Measurements from ENCODE around the gene PDCD4. TPM values are rescaled to one million over a fixed set of nuclear protein-coding genes. Genes with fewer than 3 reads are reported as not detected.

Gene PDCD4
- total and polyA plus RNA-seq, 4 donors: 14.7 to 94.4 (median 25.1) TPM

- Histone ChIP-seq H3K9me3 (ENCODE audit: control insufficient read depth in 4 of 4, low read length in 3 of 4) (no peaks in the 10 kb centered on the region), H3K4me1 (ENCODE audit: control insufficient read depth in 4 of 4, insufficient read depth in 4 of 4, low read length in 3 of 4) (peaks cover 0 to 9% (median 2%) of the 10 kb centered on the region in 4 donors), H3K4me3 (ENCODE audit: low read depth in 1 of 3, low read length in 3 of 3) (no peak overlapping the region), H3K27me3 (ENCODE audit: control insufficient read depth in 4 of 4, insufficient read depth in 4 of 4, low read length in 3 of 4) (no peaks in the 10 kb centered on the region), H3K27ac (ENCODE audit: low read depth in 1 of 2, low read length in 2 of 2) (no peak overlapping the region), H3K9ac (ENCODE audit: low read depth in 1 of 2, low read length in 2 of 2) (no peak overlapping the region), H3K36me3 (ENCODE audit: control insufficient read depth in 4 of 4, insufficient read depth in 3 of 4, low read depth in 1 of 4, low read length in 3 of 4) (no peaks in the 10 kb centered on the region)
- no peak for DNase-seq (ENCODE audit: low spot score)
- WGBS: 87% methylated on average over 1 of the region's 1 CpG
- TF ChIP-seq RXRA (IDR thresholded peaks at IDR 0.05): no peak
- TF ChIP-seq REST (IDR thresholded peaks at IDR 0.05): no peak
- TF ChIP-seq RAD21 (IDR thresholded peaks at IDR 0.05): no peak
- TF ChIP-seq GABPA (IDR thresholded peaks at IDR 0.05 in 1 of 2, conservative IDR thresholded peaks at IDR 0.05 in 1 of 2): no peak
- TF ChIP-seq, protein P1, sequence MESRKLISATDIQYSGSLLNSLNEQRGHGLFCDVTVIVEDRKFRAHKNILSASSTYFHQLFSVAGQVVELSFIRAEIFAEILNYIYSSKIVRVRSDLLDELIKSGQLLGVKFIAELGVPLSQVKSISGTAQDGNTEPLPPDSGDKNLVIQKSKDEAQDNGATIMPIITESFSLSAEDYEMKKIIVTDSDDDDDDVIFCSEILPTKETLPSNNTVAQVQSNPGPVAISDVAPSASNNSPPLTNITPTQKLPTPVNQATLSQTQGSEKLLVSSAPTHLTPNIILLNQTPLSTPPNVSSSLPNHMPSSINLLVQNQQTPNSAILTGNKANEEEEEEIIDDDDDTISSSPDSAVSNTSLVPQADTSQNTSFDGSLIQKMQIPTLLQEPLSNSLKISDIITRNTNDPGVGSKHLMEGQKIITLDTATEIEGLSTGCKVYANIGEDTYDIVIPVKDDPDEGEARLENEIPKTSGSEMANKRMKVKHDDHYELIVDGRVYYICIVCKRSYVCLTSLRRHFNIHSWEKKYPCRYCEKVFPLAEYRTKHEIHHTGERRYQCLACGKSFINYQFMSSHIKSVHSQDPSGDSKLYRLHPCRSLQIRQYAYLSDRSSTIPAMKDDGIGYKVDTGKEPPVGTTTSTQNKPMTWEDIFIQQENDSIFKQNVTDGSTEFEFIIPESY (IDR thresholded peaks at IDR 0.05): no peak
- no peak for TF ChIP-seq EGR1 (IDR thresholded peaks at IDR 0.05; ENCODE audit: low read depth in 2 of 2)
- TF ChIP-seq SP1 (IDR thresholded peaks at IDR 0.05): no peak
- no peak for TF ChIP-seq FOXA2 (IDR thresholded peaks at IDR 0.05)
- TF ChIP-seq, protein P2, sequence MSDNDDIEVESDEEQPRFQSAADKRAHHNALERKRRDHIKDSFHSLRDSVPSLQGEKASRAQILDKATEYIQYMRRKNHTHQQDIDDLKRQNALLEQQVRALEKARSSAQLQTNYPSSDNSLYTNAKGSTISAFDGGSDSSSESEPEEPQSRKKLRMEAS (IDR thresholded peaks at IDR 0.05): no peak
- TF ChIP-seq HNF4G (IDR thresholded peaks at IDR 0.05): no peak
- no peak for TF ChIP-seq TAF1 (conservative IDR thresholded peaks at IDR 0.05)
- TF ChIP-seq, protein P3, sequence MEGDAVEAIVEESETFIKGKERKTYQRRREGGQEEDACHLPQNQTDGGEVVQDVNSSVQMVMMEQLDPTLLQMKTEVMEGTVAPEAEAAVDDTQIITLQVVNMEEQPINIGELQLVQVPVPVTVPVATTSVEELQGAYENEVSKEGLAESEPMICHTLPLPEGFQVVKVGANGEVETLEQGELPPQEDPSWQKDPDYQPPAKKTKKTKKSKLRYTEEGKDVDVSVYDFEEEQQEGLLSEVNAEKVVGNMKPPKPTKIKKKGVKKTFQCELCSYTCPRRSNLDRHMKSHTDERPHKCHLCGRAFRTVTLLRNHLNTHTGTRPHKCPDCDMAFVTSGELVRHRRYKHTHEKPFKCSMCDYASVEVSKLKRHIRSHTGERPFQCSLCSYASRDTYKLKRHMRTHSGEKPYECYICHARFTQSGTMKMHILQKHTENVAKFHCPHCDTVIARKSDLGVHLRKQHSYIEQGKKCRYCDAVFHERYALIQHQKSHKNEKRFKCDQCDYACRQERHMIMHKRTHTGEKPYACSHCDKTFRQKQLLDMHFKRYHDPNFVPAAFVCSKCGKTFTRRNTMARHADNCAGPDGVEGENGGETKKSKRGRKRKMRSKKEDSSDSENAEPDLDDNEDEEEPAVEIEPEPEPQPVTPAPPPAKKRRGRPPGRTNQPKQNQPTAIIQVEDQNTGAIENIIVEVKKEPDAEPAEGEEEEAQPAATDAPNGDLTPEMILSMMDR (IDR thresholded peaks at IDR 0.05; ENCODE audit: low read depth, low read length, missing input control): no peak
- TF ChIP-seq JUND (IDR thresholded peaks at IDR 0.05): no peak
- no peak for TF ChIP-seq NR2F2 (IDR thresholded peaks at IDR 0.05)
- TF ChIP-seq, protein P4, sequence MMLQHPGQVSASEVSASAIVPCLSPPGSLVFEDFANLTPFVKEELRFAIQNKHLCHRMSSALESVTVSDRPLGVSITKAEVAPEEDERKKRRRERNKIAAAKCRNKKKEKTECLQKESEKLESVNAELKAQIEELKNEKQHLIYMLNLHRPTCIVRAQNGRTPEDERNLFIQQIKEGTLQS (IDR thresholded peaks at IDR 0.05): no peak
These were observed 46.2 kb upstream of the PDCD4 start for GRCh38 chr10:110825508-110825907.

DNA sequence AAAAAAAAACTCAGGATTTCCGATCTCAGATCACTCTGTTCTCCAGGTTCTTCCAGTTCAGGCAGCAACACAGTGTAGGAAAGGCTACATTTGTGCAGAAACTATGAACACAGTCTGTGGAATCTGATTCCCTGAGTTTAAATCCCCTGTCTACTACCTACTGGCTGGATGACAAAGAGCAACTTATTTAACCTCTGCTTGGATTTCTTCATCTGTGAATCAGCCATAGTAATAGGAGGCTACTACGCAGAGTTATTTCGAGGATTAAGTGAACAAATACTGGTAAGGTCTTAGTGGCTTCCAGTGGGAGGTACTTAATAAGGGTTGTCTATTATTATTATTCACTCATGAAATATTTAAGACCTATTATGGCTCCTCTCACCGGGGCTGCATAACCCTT, 44.3 kb upstream of the PDCD4 start:
- Histone ChIP-seq H3K27me3 (ENCODE audit: control insufficient read depth in 4 of 4, insufficient read depth in 4 of 4, low read length in 3 of 4) (no peaks in the 10 kb centered on the region), H3K4me1 (ENCODE audit: control insufficient read depth in 4 of 4, insufficient read depth in 4 of 4, low read length in 3 of 4) (peaks cover 0 to 9% (median 2%) of the 10 kb centered on the region in 4 donors), H3K9ac (ENCODE audit: low read depth in 1 of 2, low read length in 2 of 2) (no peak overlapping the region), H3K4me3 (ENCODE audit: low read depth in 1 of 3, low read length in 3 of 3) (no peak overlapping the region), H3K9me3 (ENCODE audit: control insufficient read depth in 4 of 4, low read length in 3 of 4) (no peaks in the 10 kb centered on the region), H3K27ac (ENCODE audit: low read depth in 1 of 2, low read length in 2 of 2) (no peak overlapping the region), H3K36me3 (ENCODE audit: control insufficient read depth in 4 of 4, insufficient read depth in 3 of 4, low read depth in 1 of 4, low read length in 3 of 4) (no peaks in the 10 kb centered on the region)
- 70% methylated on average over 4 of the region's 4 CpGs for WGBS
- DNase-seq (ENCODE audit: low spot score): no peak
- TF ChIP-seq, protein P3 (IDR thresholded peaks at IDR 0.05; ENCODE audit: low read depth, low read length, missing input control): no peak
- TF ChIP-seq RXRA (IDR thresholded peaks at IDR 0.05) (no peak), TAF1 (conservative IDR thresholded peaks at IDR 0.05) (no peak), EGR1 (IDR thresholded peaks at IDR 0.05; ENCODE audit: low read depth in 2 of 2) (no peak)

All from liver (tissue), 9 donors.